Gastroesophageal sphincter (tissue), 4 donors: ENCODE data around the gene PUS10. TPM values are rescaled to one million over a fixed set of nuclear protein-coding genes. Genes with fewer than 3 reads are reported as not detected.

Source experiments
- ATAC-seq: fragments of 150-250 bp; one replicate; pipeline ENCODE4 v1.9.1; 2016; ENCODE audit warnings: mild to moderate bottlenecking, moderate library complexity
- H3K27ac ChIP-seq, 4 donors: fragments of 200-600 bp; sonication (generic) in 3 of 4; 1 replicate in 3 of 4; 2 replicates in 1 of 4; pipeline ENCODE4 v1.5.1; 2016 to 2019
- H3K27me3 ChIP-seq: fragments of 200-600 bp; sonication (generic); one replicate; pipeline ENCODE4 v1.5.1; 2019
- H3K36me3 ChIP-seq, 2 donors: fragments of 200-600 bp; sonication (generic); one replicate each; pipeline ENCODE4 v1.5.1; 2019; ENCODE audit warnings: control low read depth in 1 of 2
- H3K4me1 ChIP-seq, 3 donors: fragments of 200-600 bp; sonication (generic); 1 replicate in 2 of 3; 2 replicates in 1 of 3; pipeline ENCODE4 v1.5.1; 2016 to 2019; ENCODE audit warnings: control low read depth in 2 of 3
- H3K4me3 ChIP-seq, 2 donors: fragments of 200-600 bp; sonication (generic); one replicate each; pipeline ENCODE4 v1.5.1; 2019; ENCODE audit warnings: mild to moderate bottlenecking in 1 of 2, moderate library complexity in 1 of 2
- H3K9me3 ChIP-seq, 3 donors: fragments of 200-600 bp; sonication (generic); one replicate each; pipeline ENCODE4 v1.5.1; 2017 to 2019; ENCODE audit warnings: control low read depth in 2 of 3
- EP300 ChIP-seq: sonication (generic); formaldehyde crosslinking; IDR thresholded peaks from one replicate; pipeline ENCODE4 v1.6.1; 2017; ENCODE audit warnings: antibody characterized with exemption, mild to moderate bottlenecking
- POLR2A ChIP-seq, 2 donors: fragments of 450-650 bp; IDR thresholded peaks; one replicate each; pipeline ENCODE4 v1.6.1; 2017; ENCODE audit warnings: antibody characterized with exemption in 2 of 2, mild to moderate bottlenecking in 2 of 2, moderate library complexity in 1 of 2
- POLR2AphosphoS5 ChIP-seq: sonication (generic); formaldehyde crosslinking; IDR thresholded peaks from one replicate; pipeline ENCODE4 v1.6.1; 2017; ENCODE audit warnings: antibody characterized with exemption
- WGBS, 2 donors: methylation state at CpG; one replicate each; pipeline ENCODE4 v1.1.5; 2018; ENCODE audit warnings: low coverage in 1 of 2; 5-methylcytosine and 5-hydroxymethylcytosine counted together
- total RNA-seq, 4 donors: library from RNA; depleted of rRNA; stranded (reverse); fragments of >200 nt; gene quantifications; one replicate each; pipeline ENCODE4 v1.1.0, GENCODE V29; 2016
- TF ChIP-seq, protein P1 (sequence below), 4 experiments: fragments of 200-600 bp in 2 of 4; fragments of 450-650 bp in 2 of 4; sonication (generic) in 1 of 4; IDR thresholded peaks; one replicate each; pipeline ENCODE4 v1.5.1; 2017 to 2019; ENCODE audit warnings: antibody characterized with exemption in 4 of 4, mild to moderate bottlenecking in 2 of 4, moderate library complexity in 2 of 4

PUS10 gene
- total RNA-seq, 4 donors from 2014 or later = 2.1 to 6.7 (median 4.4) TPM

DNA sequence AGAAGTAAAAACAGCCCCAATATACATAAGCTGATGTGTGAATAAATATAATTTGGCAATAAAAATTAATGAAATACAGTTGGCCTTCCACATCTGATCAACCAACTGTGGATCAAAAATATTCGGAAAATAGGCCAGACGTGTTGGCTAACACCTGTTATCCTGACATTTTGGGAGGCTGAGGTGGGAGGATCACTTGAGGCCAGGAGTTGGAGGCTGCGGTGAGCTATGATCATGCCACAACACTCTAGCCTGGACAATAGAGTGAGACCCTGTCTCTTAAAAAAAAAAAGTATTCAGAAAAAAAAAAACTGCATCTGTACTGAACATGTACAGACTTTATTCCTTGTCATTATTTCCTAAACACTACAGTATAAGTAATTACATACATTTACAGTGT, 11.5 kb upstream of the PUS10 start:
- Histone ChIP-seq H3K36me3 (peaks cover 0 to 35% of the 10 kb centered on the region in 2 donors), H3K4me3 (no peak overlapping the region), H3K27me3 (no peaks in the 10 kb centered on the region), H3K9me3 (no peaks in the 10 kb centered on the region), H3K27ac (no peak overlapping the region), H3K4me1 (peaks cover 0 to 6% (median 0%) of the 10 kb centered on the region in 3 donors)
- no peak for TF ChIP-seq POLR2A (IDR thresholded peaks at IDR 0.05)
- TF ChIP-seq POLR2AphosphoS5 = no peak
- no peak for TF ChIP-seq EP300
- WGBS, 2 donors = 95 to 100% methylated on average over 3 of the region's 3 CpGs
- no peak for ATAC-seq

DNA sequence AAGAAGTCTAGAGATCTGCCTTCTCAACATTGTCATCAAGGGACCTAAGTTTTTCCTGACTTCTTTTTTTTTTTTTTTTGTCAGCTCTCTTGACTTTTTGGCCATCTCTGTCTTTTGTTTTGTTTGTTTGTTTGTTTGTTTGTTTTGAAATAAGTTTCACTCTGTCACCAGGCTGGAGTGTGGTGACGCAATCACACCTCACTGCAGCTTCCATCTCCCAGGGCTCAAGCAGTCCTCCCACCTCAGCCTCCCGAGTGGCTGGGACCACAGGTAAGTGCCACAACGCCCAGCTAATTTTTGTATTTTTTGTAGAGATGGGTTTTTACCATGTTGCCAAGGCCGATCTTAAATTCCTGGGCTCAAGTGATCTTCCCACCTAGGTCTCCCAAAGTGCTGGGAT, 5.6 kb upstream of the PUS10 start:
- Histone ChIP-seq H3K27me3 (no peaks in the 10 kb centered on the region), H3K4me1 (peaks cover 0 to 36% (median 8%) of the 10 kb centered on the region in 3 donors), H3K9me3 (no peaks in the 10 kb centered on the region), H3K36me3 (peaks cover 0 to 22% of the 10 kb centered on the region in 2 donors), H3K4me3 (no peak overlapping the region), H3K27ac (no peak overlapping the region)
- TF ChIP-seq EP300 (no peak), POLR2A (IDR thresholded peaks at IDR 0.05) (no peak), POLR2AphosphoS5 (no peak)
- TF ChIP-seq, protein P1, sequence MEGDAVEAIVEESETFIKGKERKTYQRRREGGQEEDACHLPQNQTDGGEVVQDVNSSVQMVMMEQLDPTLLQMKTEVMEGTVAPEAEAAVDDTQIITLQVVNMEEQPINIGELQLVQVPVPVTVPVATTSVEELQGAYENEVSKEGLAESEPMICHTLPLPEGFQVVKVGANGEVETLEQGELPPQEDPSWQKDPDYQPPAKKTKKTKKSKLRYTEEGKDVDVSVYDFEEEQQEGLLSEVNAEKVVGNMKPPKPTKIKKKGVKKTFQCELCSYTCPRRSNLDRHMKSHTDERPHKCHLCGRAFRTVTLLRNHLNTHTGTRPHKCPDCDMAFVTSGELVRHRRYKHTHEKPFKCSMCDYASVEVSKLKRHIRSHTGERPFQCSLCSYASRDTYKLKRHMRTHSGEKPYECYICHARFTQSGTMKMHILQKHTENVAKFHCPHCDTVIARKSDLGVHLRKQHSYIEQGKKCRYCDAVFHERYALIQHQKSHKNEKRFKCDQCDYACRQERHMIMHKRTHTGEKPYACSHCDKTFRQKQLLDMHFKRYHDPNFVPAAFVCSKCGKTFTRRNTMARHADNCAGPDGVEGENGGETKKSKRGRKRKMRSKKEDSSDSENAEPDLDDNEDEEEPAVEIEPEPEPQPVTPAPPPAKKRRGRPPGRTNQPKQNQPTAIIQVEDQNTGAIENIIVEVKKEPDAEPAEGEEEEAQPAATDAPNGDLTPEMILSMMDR (IDR thresholded peaks at IDR 0.05) = no peak
- ATAC-seq = no peak
- 96 to 100% methylated on average over 1 to 3 of the region's 4 CpGs for WGBS, 2 donors

DNA sequence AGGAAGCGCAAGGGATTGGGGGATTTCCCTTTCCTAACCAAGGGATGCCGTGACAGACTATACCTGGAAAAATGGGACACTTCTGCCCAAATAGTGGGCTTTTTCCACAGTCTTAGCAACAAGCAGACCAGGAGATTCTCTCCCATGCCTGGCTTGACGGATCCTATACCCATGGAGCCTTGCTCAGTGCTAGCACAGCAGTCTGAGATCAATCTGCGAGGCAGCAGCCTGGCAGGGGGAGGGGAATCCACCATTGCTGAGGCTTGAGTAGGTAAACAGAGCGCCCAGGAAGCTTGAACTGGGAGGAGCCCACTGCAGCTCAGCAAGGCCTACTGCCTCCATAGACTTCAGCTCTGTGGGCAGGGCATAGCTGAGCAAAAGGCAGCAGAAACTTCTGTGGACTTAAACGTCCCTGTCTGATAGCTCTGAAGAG, 3.2 kb upstream of the PUS10 start:
- no peak for ATAC-seq
- no peak overlapping the region for H3K4me3 ChIP-seq
- peaks cover 0 to 45% (median 10%) of the 10 kb centered on the region in 3 donors for H3K4me1 ChIP-seq
- no peaks in the 10 kb centered on the region for H3K9me3 ChIP-seq
- no peaks in the 10 kb centered on the region for H3K27me3 ChIP-seq
- TF ChIP-seq, protein P1 (IDR thresholded peaks at IDR 0.05) = no peak
- no peak for TF ChIP-seq POLR2AphosphoS5
- TF ChIP-seq POLR2A (IDR thresholded peaks at IDR 0.05) = no peak
- no peak for TF ChIP-seq EP300
- H3K36me3 ChIP-seq = peaks cover 0 to 22% of the 10 kb centered on the region in 2 donors
- 90% methylated on average over 2 of the region's 6 CpGs; no CpG with 5 or more reads in 1 of the 2 donors for WGBS, 2 donors
- H3K27ac ChIP-seq = no peak overlapping the region

DNA sequence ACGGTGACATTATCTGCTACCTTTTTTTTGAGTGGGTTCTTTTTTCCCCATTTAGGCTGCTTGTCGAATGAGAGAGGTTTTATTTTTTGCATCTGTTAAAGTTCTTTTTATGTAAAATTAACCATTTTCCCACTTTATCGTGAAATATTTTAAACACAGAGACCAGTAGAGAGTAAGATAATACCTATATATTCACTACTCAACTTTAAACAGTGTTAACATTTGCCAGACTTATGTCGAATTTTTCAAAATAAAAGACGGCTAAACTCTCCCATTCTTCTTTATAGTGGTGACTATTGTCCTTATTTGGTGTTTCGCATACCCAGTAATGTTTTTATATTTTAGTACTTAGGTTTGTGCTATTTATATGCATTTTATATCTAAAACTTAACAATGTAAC, 743 bp upstream of the PUS10 start:
- no peak for ATAC-seq
- Histone ChIP-seq H3K9me3 (no peaks in the 10 kb centered on the region), H3K4me3 (peak overlapping the region; percentile 63 to 79), H3K36me3 (peaks cover 0 to 22% of the 10 kb centered on the region in 2 donors), H3K27me3 (no peaks in the 10 kb centered on the region), H3K4me1 (peaks cover 0 to 48% (median 10%) of the 10 kb centered on the region in 3 donors), H3K27ac (peak overlapping the region; percentile 61 to 96 (median 88))
- TF ChIP-seq, protein P1 (IDR thresholded peaks at IDR 0.05) = no peak
- WGBS, 2 donors = 19 to 23% methylated on average over 6 of the region's 6 CpGs

DNA sequence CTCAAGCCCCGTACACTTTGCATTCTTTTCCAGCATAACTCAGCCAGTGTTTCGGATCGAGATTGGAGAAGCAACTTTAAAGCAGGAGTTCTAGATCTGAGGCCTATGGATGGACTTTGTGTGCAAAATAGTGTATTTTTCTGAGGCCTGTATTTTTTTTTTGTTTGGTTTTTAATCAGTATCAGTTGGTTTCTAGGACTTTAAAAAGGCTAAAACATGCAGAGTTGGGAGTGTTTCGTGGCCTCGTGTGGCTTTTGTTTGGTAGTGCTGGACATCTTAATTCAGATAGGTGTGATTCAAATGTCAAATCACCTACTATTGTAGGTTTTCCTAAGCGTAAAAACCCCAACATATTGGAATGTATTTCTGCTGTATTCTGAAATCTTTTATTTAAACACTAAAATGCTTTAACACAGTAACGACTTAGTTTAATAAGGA, 282 bp upstream of the PUS10 start:
- H3K27ac ChIP-seq = peak overlapping the region; percentile 61 to 96 (median 88)
- peaks cover 0 to 22% of the 10 kb centered on the region in 2 donors for H3K36me3 ChIP-seq
- WGBS, 2 donors = 0 to 1% methylated on average over 3 to 7 of the region's 7 CpGs
- peak overlapping the region; percentile 63 to 79 for H3K4me3 ChIP-seq
- H3K9me3 ChIP-seq = no peaks in the 10 kb centered on the region
- peaks cover 0 to 48% (median 10%) of the 10 kb centered on the region in 3 donors for H3K4me1 ChIP-seq
- no peak for ATAC-seq
- H3K27me3 ChIP-seq = no peaks in the 10 kb centered on the region
- TF ChIP-seq EP300 (no peak), POLR2A (IDR thresholded peaks at IDR 0.05) (no peak), POLR2AphosphoS5 (no peak)
- TF ChIP-seq, protein P1 (IDR thresholded peaks at IDR 0.05) = no peak
